Heart left ventricle (tissue), 13 donors: Measurements from ENCODE around the gene LCE3E.

Experiments
- CTCF ChIP-seq, 12 donors: fragments of 200-600 bp; sonication (generic) in 4 of 12; IDR thresholded peaks; one replicate each; pipeline versions ENCODE4 v1.5.0 to v1.8.0; 2018 to 2022; ENCODE audit warnings: antibody characterized with exemption in 12 of 12, mild to moderate bottlenecking in 5 of 12
- POLR2A ChIP-seq, 2 donors: fragments of 450-650 bp; IDR thresholded peaks; one replicate each; pipeline ENCODE4 v1.6.1; 2017; ENCODE audit warnings: antibody characterized with exemption in 2 of 2, mild to moderate bottlenecking in 2 of 2, moderate library complexity in 2 of 2
- donor health status: ischemic (EF 13 %, LVEDD 7.1; RV severe dilation, severe dysfunction).
- donor health status: DM: no; HTN: yes; CAD: no.
- donor health status: DM: no; HTN: no; CAD: no.
- donor health status: ischemic (EF 25% LVEDD 6.9; RV normal size, moderate dysfunction).
- donor health status: ischemic (EF 25% LVEDD 5.7; RV mildly dilated, moderate dysfunction).
- donor health status: ischemic (EF 35%, LVEDD 5.7; RV mildly dilated, moderate dysfunction).
- donor health status: nonischemic (EF 11% LVEDD 7.7; RV severe dilation, severe dysfunction).
- donor health status: DM: yes; HTN: yes; CAD: no.
- donor health status: PGD.
- donor health status: ischemic (EF 29% LVEDD 5.4; RV normal size, mild dysfunction).
- donor health status: nonischemic (EF 23%, LVEDD 6.1; RV moderate dilation, normal function).

DNA sequence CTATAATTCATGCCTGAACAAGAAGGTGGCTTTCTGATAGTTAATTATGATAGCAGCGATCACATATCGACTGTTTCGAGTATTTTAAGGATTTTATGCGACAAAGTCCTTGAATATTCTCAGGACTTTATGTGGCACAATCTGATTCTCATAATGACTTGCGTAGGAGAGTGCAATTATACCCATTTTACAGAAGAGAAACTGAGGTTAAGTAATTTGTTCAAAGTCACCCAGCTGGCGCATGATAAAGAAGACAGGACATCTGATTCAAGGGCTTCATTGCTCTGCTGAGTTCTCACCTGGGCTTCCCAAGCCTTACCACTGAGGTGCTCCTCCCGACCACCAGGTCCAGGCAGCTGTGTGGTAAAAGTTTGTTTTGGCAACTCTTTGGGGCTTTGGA is 50.5 kb downstream of the LCE3E start:
- TF ChIP-seq POLR2A (IDR thresholded peaks at IDR 0.05), result no peak
- TF ChIP-seq CTCF (IDR thresholded peaks at IDR 0.05), result no peak
